Measurements from ENCODE around the gene SMARCA4.

GRCh38 chr19:11063434-11063833, 102.6 kb downstream of the SMARCA4 start:
- TF ChIP-seq POLR2A (IDR thresholded peaks at IDR 0.05) (no peak), CTCF (IDR thresholded peaks at IDR 0.05) (no peak)
